VCaP (cell line): ENCODE measurements around the gene MACROD2.

Source experiments
- H3K27ac ChIP-seq: fragments of 450-650 bp; 2 replicates; pipeline ENCODE4 v1.5.1; 2017
- CTCF ChIP-seq: fragments of 450-650 bp; conservative IDR thresholded peaks from 2 replicates; pipeline ENCODE4 v1.5.1; 2017; ENCODE audit warnings: mild to moderate bottlenecking, moderate library complexity

MACROD2 gene

GRCh38 chr20:15079594-15080340, 1084.5 kb downstream of the MACROD2 start:
- no peak overlapping the region for H3K27ac ChIP-seq
- TF ChIP-seq CTCF: no peak

DNA sequence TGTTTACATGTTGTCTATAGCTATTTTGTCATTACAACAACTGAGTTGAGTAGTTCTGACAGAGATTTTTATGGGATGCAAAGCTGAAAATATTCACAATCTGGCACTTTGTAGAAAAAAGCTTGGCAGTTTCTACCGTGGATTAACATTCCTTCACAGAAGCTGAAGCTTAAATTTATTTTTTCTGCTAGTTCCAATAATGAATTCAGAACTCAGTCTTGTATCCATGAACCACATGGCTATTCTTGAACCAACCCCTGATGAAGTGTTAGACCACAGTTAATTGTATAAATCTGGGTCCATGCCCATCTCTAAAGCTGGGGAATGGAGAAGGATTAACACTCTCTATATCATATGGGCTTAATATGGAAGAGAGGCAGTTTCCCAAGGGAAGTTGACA, 1085.9 kb downstream of the MACROD2 start:
- H3K27ac ChIP-seq: no peak overlapping the region
- TF ChIP-seq CTCF: no peak

GRCh38 chr20:15091421-15092037, 1096.2 kb downstream of the MACROD2 start:
- H3K27ac ChIP-seq: no peak overlapping the region
- TF ChIP-seq CTCF: no peak

- no peak overlapping the region for H3K27ac ChIP-seq
- TF ChIP-seq CTCF: no peak
Measured at GRCh38 chr20:15098351-15098750, 1103.0 kb downstream of the MACROD2 start.

GRCh38 chr20:15099130-15099529, 1103.8 kb downstream of the MACROD2 start:
- H3K27ac ChIP-seq: no peak overlapping the region
- no peak for TF ChIP-seq CTCF

- TF ChIP-seq CTCF: no peak
- H3K27ac ChIP-seq: no peak overlapping the region
Measured at GRCh38 chr20:15100506-15101160, 1105.3 kb downstream of the MACROD2 start.

GRCh38 chr20:15107931-15108330, 1112.6 kb downstream of the MACROD2 start:
- no peak overlapping the region for H3K27ac ChIP-seq
- no peak for TF ChIP-seq CTCF
